Common myeloid progenitor, CD34-positive (primary cell): ENCODE measurements around the gene FANCC.
"Not testable (repeated sequence)": the region's sequence is repeated elsewhere in the genome, so short reads cannot be mapped to it uniquely, and the experiment has no call there.

Source experiments
- CTCF ChIA-PET: fragments of 350-600 bp; sonication (Branson Sonifier 250); formaldehyde crosslinking; loops from one replicate; lab custom pipeline; 2021; ENCODE audit warnings: antibody characterized with exemption; lab: Charles Lee
- POLR2A ChIA-PET: fragments of 350-600 bp; sonication (Branson Sonifier 250); formaldehyde crosslinking; loops from one replicate; lab custom pipeline; 2021; ENCODE audit warnings: antibody characterized with exemption; lab: Charles Lee
- DNase-seq, 3 donors: peaks; one replicate each; pipeline versions ENCODE4 v3.0.0 to v3.0.0-alpha.2; 2013
- H3K27ac ChIP-seq, 2 experiments: 1 replicate in 1 of 2; 2 replicates in 1 of 2; pipeline ENCODE4 v1.7.0; 2013; ENCODE audit warnings: inconsistent platforms in 2 of 2, low read length in 2 of 2, mild to moderate bottlenecking in 2 of 2, low read depth in 1 of 2, moderate library complexity in 1 of 2; ENCODE audit not compliant: severe bottlenecking in 2 of 2, insufficient read depth in 1 of 2, poor library complexity in 1 of 2
- H3K27me3 ChIP-seq, 5 experiments: replicated peaks in 2 of 5; 1 replicate in 3 of 5; 2 replicates in 2 of 5; pipeline versions ENCODE4 v1.6.1 to v1.7.0; 2013; ENCODE audit warnings: low read length in 4 of 5, mild to moderate bottlenecking in 2 of 5, moderate library complexity in 2 of 5, inconsistent platforms in 1 of 5; ENCODE audit not compliant: insufficient read depth in 5 of 5, control insufficient read depth in 4 of 5
- H3K36me3 ChIP-seq, 4 experiments: 1 replicate in 2 of 4; 2 replicates in 2 of 4; pipeline versions ENCODE4 v1.6.1 to v1.7.0; 2013; ENCODE audit warnings: low read length in 3 of 4, control low read depth in 1 of 4, mild to moderate bottlenecking in 1 of 4; ENCODE audit not compliant: control insufficient read depth in 4 of 4, insufficient read depth in 4 of 4
- H3K4me1 ChIP-seq, 4 experiments: 1 replicate in 3 of 4; 2 replicates in 1 of 4; pipeline versions ENCODE4 v1.6.1 to v1.7.1; 2013; ENCODE audit warnings: low read length in 3 of 4, mild to moderate bottlenecking in 3 of 4, control low read depth in 1 of 4, inconsistent platforms in 1 of 4, moderate library complexity in 1 of 4; ENCODE audit not compliant: control insufficient read depth in 4 of 4, insufficient read depth in 4 of 4; ENCODE audit errors: control extremely low read depth in 1 of 4
- H3K4me3 ChIP-seq, 7 experiments: 1 replicate in 4 of 7; 2 replicates in 3 of 7; pipeline versions ENCODE4 v1.5.1 to v1.7.0; 2013; ENCODE audit warnings: mild to moderate bottlenecking in 7 of 7, low read length in 6 of 7, moderate library complexity in 6 of 7, inconsistent platforms in 2 of 7, low read depth in 2 of 7, control low read depth in 1 of 7; ENCODE audit not compliant: insufficient read depth in 4 of 7, control insufficient read depth in 1 of 7; ENCODE audit errors: extremely low read depth in 1 of 7
- H3K9me3 ChIP-seq, 5 experiments: 1 replicate in 4 of 5; 2 replicates in 1 of 5; pipeline versions ENCODE4 v1.6.1 to v1.7.1; 2013; ENCODE audit warnings: low read length in 4 of 5, mild to moderate bottlenecking in 2 of 5, inconsistent platforms in 1 of 5, low read depth in 1 of 5, moderate library complexity in 1 of 5; ENCODE audit not compliant: control insufficient read depth in 4 of 5, insufficient read depth in 2 of 5; ENCODE audit errors: control extremely low read depth in 1 of 5
- WGBS: methylation state at CpG from one replicate; pipeline ENCODE4 v1.1.5; 2013; ENCODE audit not compliant: insufficient coverage; 5-methylcytosine and 5-hydroxymethylcytosine counted together

The FANCC gene

DNA sequence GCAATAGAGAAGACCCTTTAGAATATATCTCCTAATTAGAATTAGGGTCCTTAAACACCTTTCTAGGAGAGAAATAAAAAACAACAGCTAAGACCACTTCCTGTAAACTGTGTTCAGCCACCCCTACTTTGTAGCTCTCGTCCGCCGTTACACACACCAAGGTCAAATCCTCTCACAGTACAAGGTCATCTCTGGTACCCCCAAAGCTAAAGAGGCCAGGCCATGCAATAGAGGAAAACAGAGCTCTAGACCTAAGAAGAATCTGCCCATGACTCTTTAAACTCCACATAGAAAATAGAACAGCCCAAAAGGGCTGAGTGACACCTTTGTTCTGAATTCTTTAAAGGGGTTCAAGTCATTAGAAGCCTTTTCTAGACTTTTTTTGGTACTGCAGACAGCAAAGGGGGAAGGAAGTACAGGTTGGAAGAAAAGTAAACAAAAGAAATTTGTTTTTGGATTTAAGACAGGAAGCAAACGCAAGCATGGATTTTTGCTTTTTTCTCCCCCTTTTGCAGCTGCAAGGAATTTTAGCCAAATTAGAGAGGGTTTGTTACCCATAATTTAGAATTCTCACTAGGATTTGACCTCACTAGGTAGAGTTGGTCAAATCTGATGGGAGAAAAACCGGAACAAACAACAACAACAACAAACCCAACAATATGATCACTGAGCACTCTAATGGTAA is 13.4 kb upstream of the FANCC start:
- H3K4me1 ChIP-seq, result no peaks in the 10 kb centered on the region
- POLR2A ChIA-PET, result no interaction called here
- H3K36me3 ChIP-seq, result no peaks in the 10 kb centered on the region
- no peak overlapping the region for H3K27ac ChIP-seq
- no peak overlapping the region for H3K4me3 ChIP-seq
- DNase-seq, result no peak
- 95% methylated on average over 4 of the region's 5 CpGs for whole genome bisulfite sequencing
- peaks cover 0 to 7% (median 0%) of the 10 kb centered on the region in 5 experiments for H3K27me3 ChIP-seq
- peaks cover 0 to 12% (median 3%) of the 10 kb centered on the region in 5 experiments for H3K9me3 ChIP-seq
- CTCF ChIA-PET, result interaction anchor here (1.2 kb wide), 1 partner anchor 48 kb away, joined by 3 read pairs; no protein-coding TSS in a partner anchor

DNA sequence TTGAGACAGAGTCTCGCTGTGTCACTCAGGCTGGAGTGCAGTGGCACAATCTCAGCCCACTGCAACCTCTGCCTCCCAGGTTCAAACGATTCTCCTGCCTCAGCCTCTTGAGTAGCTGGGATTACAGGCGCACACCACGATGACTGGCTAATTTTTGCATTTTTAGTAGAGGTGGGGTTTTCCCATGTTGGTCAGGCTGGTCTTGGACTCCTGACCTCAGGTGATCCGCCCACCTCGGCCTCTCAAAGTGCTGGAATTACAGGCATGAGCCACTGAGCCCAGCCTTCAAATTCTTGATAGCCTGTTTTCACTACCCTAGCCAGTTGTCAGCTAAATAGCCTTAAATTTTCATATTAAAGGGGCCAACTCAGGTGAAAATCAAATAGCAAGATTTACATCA is 11.6 kb upstream of the FANCC start:
- peaks cover 0 to 12% (median 3%) of the 10 kb centered on the region in 5 experiments for H3K9me3 ChIP-seq
- H3K27me3 ChIP-seq, DNase-seq, POLR2A ChIA-PET, H3K36me3 ChIP-seq, H3K4me1 ChIP-seq, H3K4me3 ChIP-seq, H3K27ac ChIP-seq: not testable (repeated sequence)
- 83% methylated on average over 2 of the region's 6 CpGs for WGBS
- CTCF ChIA-PET, result interaction anchor here (1.2 kb wide), 1 partner anchor 9 kb away, joined by 3 read pairs; no protein-coding TSS in a partner anchor

DNA sequence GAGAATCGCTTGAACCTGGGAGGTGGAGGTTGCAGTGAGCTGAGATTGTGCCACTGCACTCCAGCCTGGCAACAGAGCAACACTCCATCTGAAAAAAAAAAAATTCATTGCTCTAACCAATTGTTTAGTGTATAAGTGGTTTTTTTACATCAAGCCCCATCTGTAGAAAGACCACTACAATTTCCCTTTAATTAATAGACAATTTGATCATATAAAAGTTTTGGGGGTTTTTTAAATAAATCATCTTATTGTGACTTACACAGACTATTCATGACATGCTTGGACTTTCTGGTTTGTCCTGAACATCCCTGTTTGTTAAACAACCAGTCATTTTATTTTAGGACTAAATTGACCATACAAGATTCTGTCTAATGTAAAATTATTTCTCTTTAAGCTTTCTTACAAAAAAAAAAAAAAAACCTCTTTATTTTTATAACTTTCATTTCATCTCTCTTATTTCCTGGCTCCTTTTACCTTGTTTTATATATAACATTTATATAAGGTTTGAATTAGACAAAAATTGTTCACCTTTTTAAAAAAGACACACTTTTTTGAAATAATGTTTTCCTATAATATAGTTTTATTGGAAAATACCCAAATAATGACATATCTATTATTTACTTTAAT is 9.8 kb upstream of the FANCC start:
- ChIA-PET POLR2A (no interaction called here), CTCF (no interaction called here)
- Histone ChIP-seq H3K9me3 (peaks cover 0 to 12% (median 2%) of the 10 kb centered on the region in 5 experiments), H3K27me3 (peaks cover 0 to 2% (median 0%) of the 10 kb centered on the region in 5 experiments), H3K27ac (no peak overlapping the region), H3K4me1 (no peaks in the 10 kb centered on the region), H3K4me3 (no peak overlapping the region), H3K36me3 (no peaks in the 10 kb centered on the region)
- WGBS, result 60% methylated on average over 1 of the region's 1 CpG
- DNase-seq, result no peak

- WGBS, result no CpG with 5 or more reads among the region's 1 CpG
Measured at GRCh38 chr9:95325221-95325620, 7.7 kb upstream of the FANCC start.

GRCh38 chr9:95317893-95318211 is 343 bp upstream of the FANCC start:
- Histone ChIP-seq H3K4me1 (peaks cover 3 to 16% (median 12%) of the 10 kb centered on the region in 4 experiments), H3K27me3 (peaks cover 0 to 5% (median 0%) of the 10 kb centered on the region in 5 experiments), H3K4me3 (peak overlapping the region; percentile 81 to 93 (median 88)), H3K9me3 (no peaks in the 10 kb centered on the region), H3K36me3 (no peaks in the 10 kb centered on the region), H3K27ac (peak overlapping the region; percentile 66 to 90)
- ChIA-PET POLR2A (interaction anchor here (0.7 kb wide), 2 partner anchors 8 to 927 kb away, joined by 3 read pairs; no protein-coding TSS in a partner anchor), CTCF (interaction anchor here (1.0 to 1.1 kb wide), 2 partner anchors 18 to 23 kb away, joined by 3 read pairs; no protein-coding TSS in a partner anchor)
- WGBS, result no CpG with 5 or more reads among the region's 10 CpGs
- DNase-seq, result no peak

More at GRCh38 chr9:95325221-95325620, 7.7 kb upstream of the FANCC start:
- Histone ChIP-seq H3K9me3 (peaks cover 0 to 12% (median 2%) of the 10 kb centered on the region in 5 experiments), H3K36me3 (no peaks in the 10 kb centered on the region), H3K27ac (no peak overlapping the region), H3K4me1 (no peaks in the 10 kb centered on the region), H3K4me3 (no peak overlapping the region), H3K27me3 (peaks cover 0 to 5% (median 0%) of the 10 kb centered on the region in 5 experiments)
- ChIA-PET CTCF (no interaction called here), POLR2A (no interaction called here)
- DNase-seq, result no peak

DNA sequence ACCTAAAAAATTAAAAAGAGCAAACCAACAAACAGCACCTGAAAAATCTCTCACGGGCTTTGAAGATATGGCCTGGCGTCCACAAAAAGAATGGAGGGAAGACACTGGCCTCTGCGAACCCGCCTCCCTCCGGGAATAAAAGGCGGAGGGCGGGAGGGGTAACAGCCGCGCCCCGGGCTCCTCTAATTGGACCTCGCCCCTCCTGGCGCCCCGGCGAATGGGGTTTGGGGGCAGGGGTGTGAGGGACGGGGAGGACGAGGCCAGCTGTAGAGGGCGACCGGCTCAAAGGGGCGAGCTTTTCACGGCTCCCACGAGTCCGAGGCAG is 753 bp downstream of the FANCC start:
- H3K4me3 ChIP-seq, result peak overlapping the region; percentile 49 to 93 (median 87)
- H3K27ac ChIP-seq, result peak overlapping the region in 1 of 2 experiments; percentile 90
- CTCF ChIA-PET, result no interaction called here
- WGBS, result under 1% methylated on average over 18 of the region's 22 CpGs
- H3K4me1 ChIP-seq, result peaks cover 3 to 27% (median 14%) of the 10 kb centered on the region in 4 experiments
- peak in 1 of 3 donors; percentile 57 for DNase-seq
- H3K36me3 ChIP-seq, result no peaks in the 10 kb centered on the region
- no peaks in the 10 kb centered on the region for H3K9me3 ChIP-seq
- POLR2A ChIA-PET, result no interaction called here
- no peaks in the 10 kb centered on the region for H3K27me3 ChIP-seq

GRCh38 chr9:95316274-95316673 is 1.2 kb downstream of the FANCC start:
- no peak for DNase-seq
- ChIA-PET POLR2A (no interaction called here), CTCF (no interaction called here)
- Histone ChIP-seq H3K9me3 (no peaks in the 10 kb centered on the region), H3K4me3 (peak overlapping the region in 6 of 7 experiments; percentile 49 to 93 (median 86)), H3K27ac (no peak overlapping the region), H3K36me3 (no peaks in the 10 kb centered on the region), H3K27me3 (no peaks in the 10 kb centered on the region), H3K4me1 (peaks cover 3 to 28% (median 14%) of the 10 kb centered on the region in 4 experiments)
- 58% methylated on average over 2 of the region's 3 CpGs for WGBS
